Measurements from ENCODE around the gene FRAS1.
"Not testable (repeated sequence)": the region's sequence is repeated elsewhere in the genome, so short reads cannot be mapped to it uniquely, and the experiment has no call there.

Gene FRAS1

DNA sequence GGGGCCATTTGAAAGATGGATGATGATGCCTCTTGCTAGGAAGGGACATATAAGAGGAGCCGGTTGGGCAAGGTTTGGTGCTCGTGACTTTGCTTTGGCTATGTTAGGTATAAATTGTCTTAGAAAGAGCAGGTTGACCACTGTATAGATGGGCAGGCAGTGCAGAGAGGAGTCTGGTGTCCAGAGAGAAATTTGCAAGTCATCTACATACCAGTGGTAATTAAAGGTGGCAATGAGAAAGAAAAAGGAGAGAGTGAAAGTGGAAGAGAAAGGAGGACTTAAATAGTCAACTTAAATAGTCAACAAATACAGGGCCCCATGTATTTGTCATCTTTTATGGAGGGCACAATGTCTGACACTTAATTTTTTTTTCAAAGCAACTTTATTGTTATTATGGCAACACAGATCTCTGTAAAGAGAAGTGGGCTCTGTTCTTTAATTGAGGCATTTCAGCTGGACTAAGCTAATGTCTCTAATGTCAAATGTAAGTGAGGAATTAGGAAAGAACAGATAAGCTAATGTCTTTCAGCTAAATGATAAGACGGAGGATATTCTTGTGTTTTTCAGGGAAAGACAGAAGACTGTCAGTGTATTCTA lies 419.1 kb downstream of the FRAS1 start:
- H3K27me3 Mint-ChIP-seq = no peaks in the 10 kb centered on the region

DNA sequence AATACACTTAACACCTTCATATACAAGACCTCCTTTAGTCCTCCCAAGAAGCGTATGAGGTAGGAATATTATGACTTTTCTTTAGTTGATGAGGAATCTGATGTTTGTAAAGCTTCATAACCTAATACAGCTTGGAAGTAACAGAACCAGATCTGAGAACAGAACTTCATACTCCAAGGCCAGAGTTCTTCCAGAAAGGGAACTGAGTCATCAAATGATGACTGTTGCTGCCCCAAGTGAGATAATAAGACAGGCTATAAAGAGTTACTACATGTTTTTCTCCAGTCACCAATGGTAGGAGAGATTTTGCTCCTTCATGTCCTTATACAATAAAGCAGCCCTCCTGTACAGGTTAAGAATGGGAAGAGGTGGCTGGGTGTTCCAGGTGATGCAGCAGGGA lies 420.2 kb downstream of the FRAS1 start:
- Mint-ChIP-seq H3K4me3 (no peak overlapping the region), H3K4me1 (no peaks in the 10 kb centered on the region), H3K27ac (no peak overlapping the region), H3K36me3 (no peaks in the 10 kb centered on the region), H3K27me3 (no peaks in the 10 kb centered on the region), H3K9me3 (no peaks in the 10 kb centered on the region)
- no peak for ATAC-seq

More for the DNA sequence above, 419.1 kb downstream of the FRAS1 start:
- no peaks in the 10 kb centered on the region for H3K36me3 Mint-ChIP-seq
- no peaks in the 10 kb centered on the region for H3K9me3 Mint-ChIP-seq
- H3K4me1 Mint-ChIP-seq = no peaks in the 10 kb centered on the region
- H3K27ac Mint-ChIP-seq = no peak overlapping the region
- ATAC-seq = no peak
- no peak overlapping the region for H3K4me3 Mint-ChIP-seq

DNA sequence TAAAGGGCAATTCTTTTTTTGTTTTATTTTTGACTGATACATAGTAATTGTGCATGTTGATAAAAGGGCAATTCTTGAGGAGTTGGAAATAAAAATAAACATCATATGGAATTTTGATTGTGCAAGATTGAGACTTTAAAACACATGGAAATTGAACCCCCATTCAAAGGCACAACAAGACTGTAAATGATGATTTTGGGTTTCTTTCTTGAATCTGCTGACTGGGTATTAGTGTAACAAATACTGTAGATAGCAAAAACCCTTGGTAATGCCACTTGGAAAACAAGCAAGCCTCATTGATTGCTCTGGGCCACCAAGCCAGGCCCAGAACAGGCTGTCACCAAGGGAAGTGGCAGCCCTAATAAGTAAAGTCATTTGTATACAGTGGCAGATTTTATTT lies 421.4 kb downstream of the FRAS1 start:
- Mint-ChIP-seq H3K36me3 (no peaks in the 10 kb centered on the region), H3K27me3 (peaks cover 9% of the 10 kb centered on the region), H3K4me1 (no peaks in the 10 kb centered on the region), H3K27ac (no peak overlapping the region), H3K9me3 (no peaks in the 10 kb centered on the region), H3K4me3 (no peak overlapping the region)
- ATAC-seq = no peak

DNA sequence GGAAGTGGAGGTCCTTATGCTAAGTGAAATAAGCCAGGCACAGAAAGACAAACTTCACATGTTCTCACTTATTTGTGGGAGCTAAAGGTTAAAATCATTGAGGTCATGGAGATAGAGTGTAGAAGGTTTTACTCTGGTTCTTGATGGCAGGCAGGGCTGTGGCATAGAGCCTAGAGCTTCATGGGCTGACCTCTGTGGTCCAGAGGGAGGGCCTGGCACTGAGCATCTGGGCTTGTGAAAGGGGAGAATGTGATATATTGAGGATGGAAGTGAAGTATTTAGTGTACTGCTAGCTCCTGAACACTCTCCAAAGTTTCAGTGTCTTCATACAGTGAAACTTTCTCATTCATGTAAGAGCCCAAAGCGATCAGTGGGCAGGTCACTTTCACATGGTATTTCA lies 423.2 kb downstream of the FRAS1 start:
- Mint-ChIP-seq H3K27ac (no peak overlapping the region), H3K4me1 (no peaks in the 10 kb centered on the region), H3K9me3 (no peaks in the 10 kb centered on the region), H3K36me3 (no peaks in the 10 kb centered on the region), H3K27me3 (peaks cover 9% of the 10 kb centered on the region), H3K4me3 (no peak overlapping the region)
- no peak for ATAC-seq

DNA sequence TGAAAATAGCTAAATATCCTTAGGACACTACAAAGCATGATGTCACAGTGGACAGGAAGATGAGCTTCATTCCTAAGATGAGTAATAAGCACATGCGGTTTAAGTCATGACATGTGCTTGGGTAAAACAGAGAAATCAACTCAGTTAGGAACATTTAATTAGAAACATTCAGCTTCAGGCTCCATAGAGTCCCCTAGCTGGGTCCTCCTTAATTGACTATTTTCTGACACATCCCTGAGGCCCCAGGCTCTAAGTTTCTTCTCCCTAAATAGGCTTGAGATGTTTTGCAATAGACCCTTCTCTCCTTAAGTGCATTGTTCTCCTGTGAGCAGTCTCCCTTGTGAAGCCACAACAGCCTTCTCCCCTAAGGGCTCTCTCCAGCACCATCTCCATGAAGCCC lies 424.1 kb downstream of the FRAS1 start:
- H3K4me3 Mint-ChIP-seq = no peak overlapping the region
- no peak overlapping the region for H3K27ac Mint-ChIP-seq
- H3K36me3 Mint-ChIP-seq = no peaks in the 10 kb centered on the region
- H3K4me1 Mint-ChIP-seq = no peaks in the 10 kb centered on the region
- no peaks in the 10 kb centered on the region for H3K9me3 Mint-ChIP-seq
- no peak for ATAC-seq
- H3K27me3 Mint-ChIP-seq = peaks cover 9% of the 10 kb centered on the region

DNA sequence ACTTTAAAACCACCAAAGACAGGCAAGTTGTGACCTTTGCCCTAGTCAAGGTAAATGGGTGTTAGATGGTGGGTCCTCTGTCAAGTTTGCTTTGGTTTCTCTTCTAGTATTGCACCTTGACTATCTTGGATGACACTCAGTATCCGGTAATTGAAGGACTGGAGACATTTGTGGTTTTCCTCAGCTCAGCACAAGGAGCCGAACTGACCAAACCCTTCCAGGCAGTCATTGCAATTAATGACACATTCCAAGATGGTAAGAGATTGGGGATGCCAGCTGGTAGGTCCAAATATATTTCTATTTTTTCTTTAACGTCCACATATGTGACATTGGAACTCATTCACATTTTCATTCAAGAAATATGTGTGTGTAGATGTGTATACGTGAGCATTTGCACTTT lies 425.2 kb downstream of the FRAS1 start:
- no peak for ATAC-seq
- Mint-ChIP-seq H3K9me3 (no peaks in the 10 kb centered on the region), H3K4me3 (no peak overlapping the region), H3K36me3 (no peaks in the 10 kb centered on the region), H3K27me3 (peaks cover 9% of the 10 kb centered on the region), H3K4me1 (no peaks in the 10 kb centered on the region), H3K27ac (no peak overlapping the region)

DNA sequence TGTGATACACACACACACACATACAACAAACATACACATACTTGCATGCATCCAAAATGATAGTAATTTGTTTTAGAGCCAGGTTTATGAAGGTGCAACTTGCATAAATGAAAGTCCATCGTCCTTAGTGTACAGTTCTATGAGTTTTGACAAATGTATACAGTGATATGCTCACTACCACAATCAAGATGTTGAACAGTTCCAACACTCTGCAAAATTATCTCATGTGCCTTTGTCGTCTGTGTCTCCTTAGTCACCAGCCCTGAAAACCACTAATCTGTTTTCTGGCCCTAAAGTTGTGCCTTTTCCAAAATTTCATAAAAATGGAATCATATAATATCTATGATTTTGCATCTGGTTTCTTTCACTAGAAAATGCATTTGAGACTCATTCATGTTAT lies 426.7 kb downstream of the FRAS1 start:
- no peak for ATAC-seq
- Mint-ChIP-seq H3K27ac (no peak overlapping the region), H3K4me1 (no peaks in the 10 kb centered on the region), H3K36me3 (no peaks in the 10 kb centered on the region), H3K4me3 (no peak overlapping the region), H3K27me3 (peaks cover 9% of the 10 kb centered on the region), H3K9me3 (no peaks in the 10 kb centered on the region)

DNA sequence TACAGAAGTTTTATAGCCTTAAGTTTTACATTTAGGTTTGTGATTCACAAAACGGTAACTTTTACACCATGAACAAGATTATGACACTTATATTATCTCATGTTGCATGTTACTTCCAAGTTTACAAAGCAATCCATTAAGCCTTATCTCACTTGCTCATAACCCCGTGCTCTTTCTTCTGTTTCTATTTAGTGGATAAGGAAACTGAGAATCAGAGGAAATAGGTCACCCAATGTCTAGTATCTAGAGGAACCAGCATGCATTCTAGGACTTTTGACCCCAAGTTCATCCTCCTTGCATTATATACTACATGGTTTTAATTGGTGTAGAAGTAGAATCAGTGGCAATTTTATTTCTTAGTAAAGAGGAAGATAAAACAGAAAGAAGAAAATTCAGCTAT lies 427.5 kb downstream of the FRAS1 start:
- ATAC-seq = no peak
- no peaks in the 10 kb centered on the region for H3K4me1 Mint-ChIP-seq
- peaks cover 11% of the 10 kb centered on the region for H3K27me3 Mint-ChIP-seq
- no peak overlapping the region for H3K27ac Mint-ChIP-seq
- H3K4me3 Mint-ChIP-seq = no peak overlapping the region
- no peaks in the 10 kb centered on the region for H3K36me3 Mint-ChIP-seq
- H3K9me3 Mint-ChIP-seq = no peaks in the 10 kb centered on the region

DNA sequence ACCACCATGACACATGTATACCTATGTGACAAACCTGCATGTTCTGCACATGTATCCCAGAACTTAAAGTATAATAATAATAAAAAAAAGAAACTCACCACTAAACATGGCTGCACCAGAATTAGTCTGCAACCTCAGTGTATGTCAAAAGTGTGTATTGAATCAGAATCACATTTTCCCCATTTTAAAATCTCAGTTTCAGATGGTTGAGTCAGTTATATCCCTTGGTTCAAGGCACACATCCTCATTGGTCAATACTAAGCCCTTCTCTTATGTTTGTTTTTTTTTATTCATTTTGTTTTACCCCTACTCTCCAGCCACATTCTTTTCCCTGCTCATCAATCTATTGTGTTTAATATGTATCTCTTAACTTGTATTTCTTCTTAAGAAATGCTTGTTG lies 436.6 kb downstream of the FRAS1 start:
- Mint-ChIP-seq H3K36me3 (peaks cover 7% of the 10 kb centered on the region), H3K27ac (no peak overlapping the region), H3K4me1 (no peaks in the 10 kb centered on the region), H3K4me3 (no peak overlapping the region), H3K27me3 (peaks cover 15% of the 10 kb centered on the region), H3K9me3 (peaks cover 3% of the 10 kb centered on the region)
- no peak for ATAC-seq

DNA sequence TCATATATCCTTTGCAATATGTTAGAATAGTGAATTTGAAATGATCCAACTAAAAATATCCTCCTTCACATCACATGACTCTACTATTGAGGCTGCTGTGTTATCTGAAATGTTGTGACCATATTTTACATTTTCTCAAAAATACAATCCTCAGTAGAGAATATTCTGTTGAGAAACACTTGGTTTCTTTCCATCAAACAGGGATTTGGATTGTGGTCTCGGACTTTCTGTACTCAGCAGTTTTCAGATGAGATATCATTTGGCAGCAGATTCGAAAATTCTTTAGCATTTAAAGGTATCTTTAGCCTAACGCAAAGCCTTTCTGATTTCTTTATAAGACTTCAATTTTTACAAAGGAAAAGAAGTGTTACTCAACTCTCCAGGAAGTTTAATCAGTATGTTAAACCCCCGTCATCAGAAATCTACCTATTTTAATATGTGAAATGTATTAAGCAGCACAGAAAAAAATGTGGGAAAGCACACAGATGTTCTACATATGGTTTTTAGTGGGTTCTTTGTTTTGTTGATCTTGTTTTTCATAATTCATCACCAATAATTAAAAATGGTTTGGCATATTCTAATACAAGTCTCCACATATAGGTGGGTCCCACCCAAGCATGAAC lies 439.0 kb downstream of the FRAS1 start:
- no peaks in the 10 kb centered on the region for H3K27me3 Mint-ChIP-seq
- H3K36me3 Mint-ChIP-seq = no peaks in the 10 kb centered on the region
- H3K4me1 Mint-ChIP-seq = no peaks in the 10 kb centered on the region
- no peak for ATAC-seq
- no peaks in the 10 kb centered on the region for H3K9me3 Mint-ChIP-seq
- no peak overlapping the region for H3K27ac Mint-ChIP-seq
- no peak overlapping the region for H3K4me3 Mint-ChIP-seq

DNA sequence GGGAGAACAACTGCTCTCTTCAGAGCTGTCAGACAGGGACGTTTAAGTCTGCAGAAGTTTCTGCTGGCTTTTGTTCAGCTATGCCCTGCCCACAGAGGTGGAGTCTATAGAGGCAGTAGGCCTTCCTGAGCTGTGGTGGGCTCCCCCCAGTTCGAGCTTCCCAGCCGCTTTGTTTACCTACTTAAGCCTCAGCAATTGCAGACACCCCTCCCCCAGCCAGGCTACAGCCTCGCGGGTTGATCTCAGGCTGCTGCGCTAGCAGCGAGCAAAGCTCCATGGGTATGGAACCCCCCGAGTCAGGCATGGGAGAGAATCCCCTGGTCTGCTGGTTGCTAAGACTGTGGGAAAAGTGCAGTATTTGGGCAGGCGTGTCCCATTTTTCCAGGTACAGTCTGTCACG lies 449.1 kb downstream of the FRAS1 start:
- not testable (repeated sequence) for H3K4me1 Mint-ChIP-seq, H3K36me3 Mint-ChIP-seq, H3K4me3 Mint-ChIP-seq, ATAC-seq, H3K27me3 Mint-ChIP-seq, H3K9me3 Mint-ChIP-seq, H3K27ac Mint-ChIP-seq

DNA sequence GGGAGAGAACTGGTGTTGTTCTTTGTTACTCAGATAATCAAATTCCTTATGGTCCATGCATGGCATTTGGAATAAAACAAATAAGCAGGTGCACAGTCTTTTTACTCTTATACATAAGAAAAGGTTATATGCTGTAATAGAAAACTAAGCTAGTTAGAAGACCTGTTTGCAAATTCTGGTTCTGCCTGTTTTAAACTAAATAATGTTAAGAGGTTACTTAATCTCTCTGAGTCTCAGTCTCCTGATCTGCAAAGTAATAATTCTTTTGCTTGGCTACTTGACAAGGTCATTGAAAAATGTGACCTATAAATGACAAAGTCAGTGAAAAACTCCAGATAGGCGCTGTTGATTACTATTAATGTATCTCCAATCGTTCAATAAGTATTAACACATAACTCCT lies 451.9 kb downstream of the FRAS1 start:
- no peak overlapping the region for H3K4me3 Mint-ChIP-seq
- H3K9me3 Mint-ChIP-seq = peaks cover 2% of the 10 kb centered on the region
- ATAC-seq = no peak
- no peaks in the 10 kb centered on the region for H3K4me1 Mint-ChIP-seq
- H3K36me3 Mint-ChIP-seq = no peaks in the 10 kb centered on the region
- no peak overlapping the region for H3K27ac Mint-ChIP-seq
- H3K27me3 Mint-ChIP-seq = peaks cover 10% of the 10 kb centered on the region

DNA sequence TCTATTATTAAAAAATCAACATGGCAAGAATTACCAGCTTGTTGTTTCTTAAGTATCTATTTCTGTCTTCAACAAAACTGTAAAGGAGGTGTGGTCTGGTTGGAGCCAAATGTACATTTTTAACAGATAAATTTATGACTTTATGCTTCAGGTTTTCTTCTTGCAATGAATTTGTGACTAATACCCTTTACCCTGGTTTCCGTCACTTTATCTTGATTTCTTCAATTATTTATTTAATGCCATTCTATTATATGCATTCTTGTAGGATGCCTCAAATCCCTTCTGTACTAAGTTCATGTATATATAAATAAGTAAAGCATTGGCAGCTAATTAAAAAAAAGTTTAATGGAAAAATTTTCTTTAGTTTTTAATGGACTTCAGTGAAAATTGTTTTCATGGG lies 453.0 kb downstream of the FRAS1 start:
- Mint-ChIP-seq H3K4me3 (no peak overlapping the region), H3K36me3 (no peaks in the 10 kb centered on the region), H3K27me3 (peaks cover 8% of the 10 kb centered on the region), H3K9me3 (peaks cover 2% of the 10 kb centered on the region), H3K27ac (no peak overlapping the region), H3K4me1 (no peaks in the 10 kb centered on the region)
- no peak for ATAC-seq

DNA sequence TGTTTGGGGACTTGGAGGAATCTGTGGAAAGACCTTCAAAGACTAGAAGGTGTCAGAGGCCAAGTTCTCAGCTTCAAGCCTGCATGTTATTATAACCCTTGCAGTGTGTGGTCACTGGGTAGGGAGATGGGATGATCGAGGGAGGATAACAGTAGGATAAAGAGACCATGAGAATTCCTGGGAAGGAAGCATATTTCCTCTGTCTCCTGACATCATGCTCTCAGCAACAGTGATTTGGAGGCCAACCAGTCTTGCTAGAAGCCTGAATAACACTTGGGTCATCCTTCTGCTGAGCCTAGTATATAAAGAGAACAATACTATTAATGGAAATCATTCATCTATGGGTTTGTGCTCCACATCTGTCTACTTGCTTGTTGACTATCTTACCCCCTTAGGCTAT lies 453.6 kb downstream of the FRAS1 start:
- H3K27me3 Mint-ChIP-seq = peaks cover 2% of the 10 kb centered on the region
- no peak for ATAC-seq
- no peaks in the 10 kb centered on the region for H3K4me1 Mint-ChIP-seq
- H3K4me3 Mint-ChIP-seq = no peak overlapping the region
- H3K9me3 Mint-ChIP-seq = no peaks in the 10 kb centered on the region
- H3K27ac Mint-ChIP-seq = no peak overlapping the region
- H3K36me3 Mint-ChIP-seq = no peaks in the 10 kb centered on the region

DNA sequence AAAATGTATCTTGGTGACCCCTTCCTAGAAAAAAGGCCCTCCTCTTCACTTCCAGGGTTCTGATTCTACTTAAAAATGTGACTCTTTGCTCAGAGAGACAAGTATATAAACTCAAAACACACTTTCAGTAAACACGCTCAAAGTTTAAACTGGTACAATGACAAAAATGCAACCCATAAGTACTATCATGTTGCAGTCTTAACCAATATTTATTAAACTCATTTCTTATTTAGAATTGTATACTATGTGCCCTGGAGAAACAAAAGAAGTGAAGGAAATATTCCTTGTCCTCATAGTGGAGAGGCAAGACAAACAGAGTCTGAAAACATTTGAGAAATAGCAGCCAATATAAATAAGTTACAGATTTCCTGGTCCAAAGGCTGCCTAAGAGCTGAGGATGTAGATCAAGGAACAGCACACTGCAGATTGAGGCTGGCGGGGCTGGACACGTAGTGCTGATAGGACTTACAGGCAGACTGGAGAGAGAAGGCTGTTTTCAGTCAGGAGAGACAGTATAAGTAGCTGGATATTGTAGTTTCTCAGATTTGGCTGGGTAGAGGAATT lies 455.3 kb downstream of the FRAS1 start:
- no peak for ATAC-seq
- no peaks in the 10 kb centered on the region for H3K4me1 Mint-ChIP-seq
- no peak overlapping the region for H3K4me3 Mint-ChIP-seq
- no peaks in the 10 kb centered on the region for H3K27me3 Mint-ChIP-seq
- no peak overlapping the region for H3K27ac Mint-ChIP-seq
- H3K36me3 Mint-ChIP-seq = no peaks in the 10 kb centered on the region
- H3K9me3 Mint-ChIP-seq = peaks cover 8% of the 10 kb centered on the region

DNA sequence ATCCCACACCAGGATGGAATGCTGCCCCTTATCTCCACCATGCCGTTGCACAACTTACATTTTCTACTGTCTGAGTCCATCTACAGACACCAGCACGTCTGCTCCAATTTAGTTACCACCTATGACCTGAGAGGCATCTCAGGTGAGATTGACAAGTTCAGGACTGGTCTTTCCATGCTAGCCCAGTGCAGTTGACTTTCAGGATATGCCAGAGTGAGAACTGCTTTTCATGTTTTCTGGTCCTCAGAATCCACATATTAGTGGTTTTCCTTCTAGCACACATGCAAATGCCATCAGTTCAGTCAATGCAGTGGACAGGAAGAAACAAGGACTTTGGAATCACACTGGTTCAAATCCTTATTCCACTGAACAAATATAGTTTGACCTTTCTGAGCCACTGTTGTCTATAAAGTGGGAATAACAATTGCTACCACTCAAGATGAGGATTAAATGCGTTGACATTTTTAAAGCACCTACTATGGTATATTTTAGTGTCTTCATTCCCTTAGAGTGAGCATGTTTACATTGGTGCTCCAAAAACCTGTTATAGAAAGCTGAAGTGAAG lies 456.4 kb downstream of the FRAS1 start:
- H3K27me3 Mint-ChIP-seq = no peaks in the 10 kb centered on the region

More for the DNA sequence above, 456.4 kb downstream of the FRAS1 start:
- Mint-ChIP-seq H3K9me3 (peaks cover 8% of the 10 kb centered on the region), H3K4me3 (no peak overlapping the region), H3K27ac (no peak overlapping the region), H3K4me1 (no peaks in the 10 kb centered on the region), H3K36me3 (no peaks in the 10 kb centered on the region)
- no peak for ATAC-seq

Data from stimulated activated memory B cell treated with anti-CD40 and anti-IgM and Interleukin-4, amounts not matched to agents 10 μg/mL and 1 μg/mL and 100 μg/mL, for 72 hours (primary cell).